Measurements from ENCODE around the gene B4GAT1.

The B4GAT1 gene

GRCh38 chr11:66346476-66347424 is 679 bp downstream of the B4GAT1 start:
- ChIA-PET POLR2A (interaction anchor here (1.4 kb wide), 1 partner anchor 18 kb away, joined by 4 read pairs; no protein-coding TSS in a partner anchor), CTCF (interaction anchor here (0.8 to 5.6 kb wide), 8 partner anchors 8 to 92 kb away, joined by 3 to 37 read pairs (median 10); partner anchors contain the start of genes MRPL11 and RIN1)
- TF ChIP-seq, protein P1, sequence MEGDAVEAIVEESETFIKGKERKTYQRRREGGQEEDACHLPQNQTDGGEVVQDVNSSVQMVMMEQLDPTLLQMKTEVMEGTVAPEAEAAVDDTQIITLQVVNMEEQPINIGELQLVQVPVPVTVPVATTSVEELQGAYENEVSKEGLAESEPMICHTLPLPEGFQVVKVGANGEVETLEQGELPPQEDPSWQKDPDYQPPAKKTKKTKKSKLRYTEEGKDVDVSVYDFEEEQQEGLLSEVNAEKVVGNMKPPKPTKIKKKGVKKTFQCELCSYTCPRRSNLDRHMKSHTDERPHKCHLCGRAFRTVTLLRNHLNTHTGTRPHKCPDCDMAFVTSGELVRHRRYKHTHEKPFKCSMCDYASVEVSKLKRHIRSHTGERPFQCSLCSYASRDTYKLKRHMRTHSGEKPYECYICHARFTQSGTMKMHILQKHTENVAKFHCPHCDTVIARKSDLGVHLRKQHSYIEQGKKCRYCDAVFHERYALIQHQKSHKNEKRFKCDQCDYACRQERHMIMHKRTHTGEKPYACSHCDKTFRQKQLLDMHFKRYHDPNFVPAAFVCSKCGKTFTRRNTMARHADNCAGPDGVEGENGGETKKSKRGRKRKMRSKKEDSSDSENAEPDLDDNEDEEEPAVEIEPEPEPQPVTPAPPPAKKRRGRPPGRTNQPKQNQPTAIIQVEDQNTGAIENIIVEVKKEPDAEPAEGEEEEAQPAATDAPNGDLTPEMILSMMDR (IDR thresholded peaks at IDR 0.05; ENCODE audit: control extremely low read depth, extremely low read depth, low read depth, missing control alignments) = no peak
- DNase-seq (ENCODE audit: extremely low spot score) = no peak

DNA sequence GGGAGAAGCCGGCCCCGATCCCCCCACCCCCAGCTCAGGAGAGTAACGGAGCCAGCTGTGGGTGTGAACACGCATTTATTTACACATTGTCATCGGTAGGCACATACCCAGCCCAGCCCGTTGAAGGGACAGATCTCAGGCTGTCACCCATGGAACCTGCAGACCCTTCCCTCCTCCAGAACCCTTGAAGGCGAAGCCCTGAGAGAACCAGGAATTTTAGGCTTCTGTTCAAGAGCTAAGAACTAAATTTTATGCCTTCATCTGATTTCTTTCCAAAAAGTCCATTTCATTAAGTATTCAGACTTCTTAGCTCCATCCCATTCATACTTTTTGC is 2.1 kb downstream of the B4GAT1 start:
- TF ChIP-seq, protein P1 (IDR thresholded peaks at IDR 0.05; ENCODE audit: control extremely low read depth, extremely low read depth, low read depth, missing control alignments) = no peak
- CTCF ChIA-PET = interaction anchor here (1.5 to 5.6 kb wide), 8 partner anchors 10 to 93 kb away, joined by 4 to 37 read pairs (median 11); partner anchors contain the start of genes MRPL11 and RIN1
- DNase-seq (ENCODE audit: extremely low spot score) = no peak
- POLR2A ChIA-PET = interaction anchor here (0.9 kb wide), 1 partner anchor 10 kb away, joined by 3 read pairs; no protein-coding TSS in a partner anchor

DNA sequence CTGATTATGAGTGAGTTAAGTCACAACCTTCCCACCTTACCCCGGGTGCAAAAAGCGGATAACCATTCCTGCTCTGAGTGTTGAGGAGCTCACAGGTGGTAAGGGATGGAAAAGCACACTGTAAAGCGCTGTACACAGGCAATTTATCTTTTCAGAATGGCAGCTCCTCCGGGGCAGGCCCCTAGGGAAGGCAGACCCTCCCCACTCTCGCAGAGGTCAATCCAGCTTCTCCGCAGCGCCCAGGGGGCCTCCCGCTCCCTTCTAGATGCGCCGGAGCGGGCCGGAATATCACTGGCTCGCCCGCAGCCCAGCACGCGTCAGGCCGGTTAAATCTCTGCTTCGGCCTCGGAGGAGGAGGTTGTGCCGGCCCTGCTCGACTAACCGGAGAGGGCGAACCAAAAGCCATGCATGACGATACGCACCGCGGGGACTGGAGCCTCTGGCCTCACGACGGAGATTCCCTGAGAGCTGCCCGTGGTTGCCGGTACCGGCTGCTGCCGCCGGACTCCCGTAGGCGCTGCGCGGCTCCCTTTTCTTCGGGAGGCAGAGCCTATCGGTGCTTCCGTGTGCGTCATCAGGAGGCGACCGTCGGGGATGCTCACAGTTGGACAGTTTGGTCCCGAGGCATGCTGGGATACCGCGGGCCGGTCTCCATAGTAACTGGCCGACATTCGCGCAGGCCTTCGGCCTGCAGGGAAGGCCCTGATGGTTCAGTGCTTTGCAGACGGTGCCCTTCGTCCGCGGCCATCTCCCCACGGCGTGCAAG is 2.7 kb downstream of the B4GAT1 start, which contains the start of gene BRMS1:
TSS of gene BRMS1 (minus strand) at position 555 of the 766 bp plus-strand sequence. CDS start 2,870 bp downstream, outside the sequence.
- ChIA-PET CTCF (interaction anchor here (1.0 to 5.6 kb wide), 10 partner anchors 10 to 507 kb away, joined by 3 to 37 read pairs (median 6); partner anchors contain the start of genes MRPL11 and RIN1), POLR2A (interaction anchor here (0.5 to 0.9 kb wide), 2 partner anchors 10 to 44 kb away, joined by 3 to 5 read pairs; no protein-coding TSS in a partner anchor)
- DNase-seq (ENCODE audit: extremely low spot score) = peak; percentile 96
- TF ChIP-seq, protein P1 (IDR thresholded peaks at IDR 0.05; ENCODE audit: control extremely low read depth, extremely low read depth, low read depth, missing control alignments) = no peak

- ChIA-PET POLR2A (no interaction called here), CTCF (interaction anchor here (5.4 to 5.6 kb wide), 2 partner anchors 21 to 31 kb away, joined by 22 to 37 read pairs; no protein-coding TSS in a partner anchor)
- TF ChIP-seq, protein P1 (IDR thresholded peaks at IDR 0.05; ENCODE audit: control extremely low read depth, extremely low read depth, low read depth, missing control alignments) = no peak
- no peak for DNase-seq (ENCODE audit: extremely low spot score)
These were observed 4.3 kb downstream of the B4GAT1 start for GRCh38 chr11:66343176-66343575.

DNA sequence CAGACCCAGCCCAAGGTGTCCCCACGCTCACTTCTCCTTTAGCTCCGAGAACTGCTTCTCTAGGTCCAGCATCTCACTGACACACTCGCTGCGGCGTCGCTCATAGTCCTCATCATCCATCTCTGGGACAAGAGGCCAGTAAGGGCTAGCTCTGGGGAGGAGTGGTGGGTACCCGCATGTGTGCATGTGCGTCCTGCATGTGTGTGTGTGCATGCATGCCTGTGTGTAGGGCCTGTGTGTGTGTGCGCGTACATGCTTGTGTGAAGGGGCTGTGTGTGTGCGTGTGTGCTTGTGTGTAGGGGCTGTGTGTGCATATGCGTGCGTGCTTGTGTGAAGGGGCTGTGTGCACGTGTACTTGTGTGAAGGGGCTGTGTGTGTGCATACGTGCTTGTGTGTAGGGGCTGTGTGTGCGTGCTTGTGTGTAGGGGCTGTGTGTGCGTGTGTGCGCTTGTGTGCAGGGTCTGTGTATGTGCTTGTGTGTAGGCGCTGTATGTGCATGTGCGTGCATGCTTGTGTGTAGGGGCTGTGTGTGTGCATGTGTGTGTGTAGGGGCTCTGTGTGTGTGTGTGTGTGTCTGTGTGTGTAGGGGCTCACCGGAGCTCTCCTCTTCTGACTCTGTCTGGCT is 5.8 kb downstream of the B4GAT1 start:
- DNase-seq (ENCODE audit: extremely low spot score) = no peak
- ChIA-PET POLR2A (no interaction called here), CTCF (interaction anchor here (0.9 to 5.4 kb wide), 2 partner anchors 29 to 47 kb away, joined by 3 to 37 read pairs; no protein-coding TSS in a partner anchor)
- TF ChIP-seq, protein P1 (IDR thresholded peaks at IDR 0.05; ENCODE audit: control extremely low read depth, extremely low read depth, low read depth, missing control alignments) = no peak

Data from GM10248 (cell line).